CD14-positive monocyte (primary cell): Measurements from ENCODE around the gene OXCT2. TPM values are rescaled to one million over a fixed set of nuclear protein-coding genes. Genes with fewer than 3 reads are reported as not detected.

Experiments used
- DNase-seq, 3 donors: peaks; one replicate each; pipeline ENCODE4 v3.0.0-alpha.2; 2011 to 2022
- H2AFZ ChIP-seq: 2 replicates; pipeline ENCODE4 v1.6.0; 2012; ENCODE audit warnings: mild to moderate bottlenecking, low read depth, low read length, inconsistent platforms; ENCODE audit not compliant: insufficient read depth, poor library complexity, severe bottlenecking
- H3K27ac ChIP-seq, 2 donors: 1 replicate in 1 of 2; 2 replicates in 1 of 2; pipeline ENCODE4 v1.5.1; 2012 to 2013; ENCODE audit warnings: low read length in 2 of 2, control low read depth in 1 of 2, inconsistent platforms in 1 of 2, low read depth in 1 of 2, mild to moderate bottlenecking in 1 of 2
- H3K27me3 ChIP-seq, 2 donors: one replicate each; pipeline versions ENCODE4 v1.6.0 to v1.6.1; 2011 to 2013; ENCODE audit warnings: low read length in 2 of 2; ENCODE audit not compliant: control insufficient read depth in 2 of 2, insufficient read depth in 2 of 2
- H3K36me3 ChIP-seq, 2 donors: replicated peaks in 1 of 2; 1 replicate in 1 of 2; 2 replicates in 1 of 2; pipeline versions ENCODE4 v1.5.1 to v1.6.1; 2012 to 2013; ENCODE audit warnings: low read length in 2 of 2, control low read depth in 1 of 2, inconsistent platforms in 1 of 2, mild to moderate bottlenecking in 1 of 2; ENCODE audit not compliant: insufficient read depth in 2 of 2, control insufficient read depth in 1 of 2
- H3K4me1 ChIP-seq, 2 donors: 1 replicate in 1 of 2; 2 replicates in 1 of 2; pipeline versions ENCODE4 v1.5.1 to v1.6.1; 2012 to 2013; ENCODE audit warnings: low read length in 2 of 2, control low read depth in 1 of 2, inconsistent platforms in 1 of 2, mild to moderate bottlenecking in 1 of 2, moderate library complexity in 1 of 2; ENCODE audit not compliant: insufficient read depth in 2 of 2, control insufficient read depth in 1 of 2
- H3K4me2 ChIP-seq: replicated peaks from 2 replicates; pipeline ENCODE3; 2012; ENCODE audit warnings: low read length, moderate library complexity, mild to moderate bottlenecking; ENCODE audit not compliant: poor library complexity, severe bottlenecking; ENCODE audit errors: extremely low read depth
- H3K4me3 ChIP-seq, 3 experiments: fragments of 200-600 bp in 1 of 3; sonication (generic) in 1 of 3; replicated peaks in 1 of 3; 1 replicate in 2 of 3; 2 replicates in 1 of 3; pipeline ENCODE4 v1.5.1; 2011 to 2013; ENCODE audit warnings: low read length in 3 of 3, mild to moderate bottlenecking in 3 of 3, control low read depth in 2 of 3, low read depth in 2 of 3, inconsistent platforms in 1 of 3, moderate library complexity in 1 of 3
- H3K79me2 ChIP-seq: 2 replicates; pipeline ENCODE4 v1.6.0; 2012; ENCODE audit warnings: mild to moderate bottlenecking, control low read depth, inconsistent platforms, low read length, moderate library complexity; ENCODE audit not compliant: insufficient read depth
- H3K9ac ChIP-seq: 2 replicates; pipeline ENCODE4 v1.6.0; 2017; ENCODE audit warnings: low read length, mild to moderate bottlenecking; ENCODE audit not compliant: insufficient read depth, poor library complexity, severe bottlenecking
- H3K9me3 ChIP-seq, 2 donors: replicated peaks in 1 of 2; 1 replicate in 1 of 2; 2 replicates in 1 of 2; pipeline versions ENCODE4 v1.5.1 to v1.6.1; 2012 to 2013; ENCODE audit warnings: low read length in 2 of 2, control low read depth in 1 of 2; ENCODE audit not compliant: control insufficient read depth in 1 of 2, insufficient read depth in 1 of 2
- H4K20me1 ChIP-seq: 2 replicates; pipeline ENCODE4 v1.6.0; 2012; ENCODE audit warnings: mild to moderate bottlenecking, low read length, control low read depth, moderate library complexity; ENCODE audit not compliant: insufficient read depth
- H3K27ac Mint-ChIP-seq, 7 donors: one replicate each; pipeline ENCODE4 v1.8.0; 2020; ENCODE audit warnings: mild to moderate bottlenecking in 7 of 7, mixed read lengths in 7 of 7, moderate library complexity in 6 of 7, inconsistent platforms in 2 of 7
- H3K27me3 Mint-ChIP-seq, 3 donors: one replicate each; pipeline ENCODE4 v1.8.0; 2021 to 2022; ENCODE audit warnings: low read depth in 3 of 3, mild to moderate bottlenecking in 3 of 3, mixed read lengths in 3 of 3, moderate library complexity in 3 of 3, inconsistent platforms in 1 of 3
- H3K36me3 Mint-ChIP-seq, 2 donors: one replicate each; pipeline ENCODE4 v1.8.0; 2020; ENCODE audit warnings: mixed read lengths in 2 of 2, inconsistent platforms in 1 of 2, mild to moderate bottlenecking in 1 of 2
- H3K4me1 Mint-ChIP-seq: one replicate; pipeline ENCODE4 v1.8.0; 2020; ENCODE audit warnings: mild to moderate bottlenecking, mixed read lengths
- H3K4me3 Mint-ChIP-seq, 2 donors: one replicate each; pipeline ENCODE4 v1.8.0; 2020; ENCODE audit warnings: mild to moderate bottlenecking in 2 of 2, mixed read lengths in 2 of 2, moderate library complexity in 1 of 2
- H3K9me3 Mint-ChIP-seq, 7 donors: one replicate each; pipeline ENCODE4 v1.8.0; 2020 to 2022; ENCODE audit warnings: mixed read lengths in 7 of 7, mild to moderate bottlenecking in 6 of 7, moderate library complexity in 6 of 7, inconsistent platforms in 2 of 7
- WGBS: methylation state at CpG from one replicate; pipeline ENCODE4 v1.1.5; 2013; ENCODE audit warnings: missing lambda C conversion rate; ENCODE audit not compliant: insufficient coverage; 5-methylcytosine and 5-hydroxymethylcytosine counted together
- intact Hi-C, 2 donors: fragments of 100-400 bp; cut with micrococcal nuclease; formaldehyde crosslinking; loops; one replicate each; pipeline versions ENCODE4 v1.15.0 to v1.15.1; 2023
- polyA plus RNA-seq, 3 donors: library from polyadenylated mRNA; depleted of rRNA in 1 of 3; unstranded in 2 of 3; stranded (reverse) in 1 of 3; fragments of 300-500 nt in 2 of 3; fragments of >200 nt in 1 of 3; fragmentation: Illumina TruSeq in 2 of 3; gene quantifications; 1 replicate in 2 of 3; 2 replicates in 1 of 3; pipeline ENCODE4 v1.2.3, GENCODE V29; 2012 to 2021
- TF ChIP-seq, protein P1 (sequence below): fragments of 200-600 bp; IDR thresholded peaks from one replicate; pipeline ENCODE4 v1.8.0; 2022; ENCODE audit warnings: antibody characterized with exemption, mild to moderate bottlenecking

Gene OXCT2
- polyA plus RNA-seq, 3 donors, result 0.16 to 1.4 (median 0.38) TPM

DNA sequence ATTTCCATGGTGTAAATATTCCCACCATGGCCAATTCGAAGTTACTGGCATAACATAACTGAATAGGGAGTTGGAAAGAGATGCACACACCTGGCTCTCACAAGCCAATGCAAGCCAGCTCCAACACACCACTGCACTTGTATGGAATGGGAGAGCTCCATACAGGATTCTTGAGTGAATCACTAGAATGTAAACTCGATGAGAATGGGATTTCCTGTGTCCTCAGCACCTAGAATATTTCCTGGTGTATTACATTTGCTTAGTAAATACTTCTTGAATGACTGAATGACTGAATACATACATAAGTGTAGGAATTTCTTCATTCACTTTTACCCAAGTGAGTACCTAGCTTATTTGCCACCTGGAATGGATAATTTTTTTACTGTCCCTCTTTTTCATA is 48.7 kb downstream of the OXCT2 start:
- Mint-ChIP-seq H3K4me1 (peaks cover 4% of the 10 kb centered on the region), H3K36me3 (no peaks in the 10 kb centered on the region), H3K27ac (no peak overlapping the region), H3K4me3 (no peak overlapping the region), H3K27me3 (peaks cover 43 to 57% (median 51%) of the 10 kb centered on the region in 3 donors), H3K9me3 (peaks cover 0 to 4% (median 0%) of the 10 kb centered on the region in 7 donors)
- TF ChIP-seq, protein P1, sequence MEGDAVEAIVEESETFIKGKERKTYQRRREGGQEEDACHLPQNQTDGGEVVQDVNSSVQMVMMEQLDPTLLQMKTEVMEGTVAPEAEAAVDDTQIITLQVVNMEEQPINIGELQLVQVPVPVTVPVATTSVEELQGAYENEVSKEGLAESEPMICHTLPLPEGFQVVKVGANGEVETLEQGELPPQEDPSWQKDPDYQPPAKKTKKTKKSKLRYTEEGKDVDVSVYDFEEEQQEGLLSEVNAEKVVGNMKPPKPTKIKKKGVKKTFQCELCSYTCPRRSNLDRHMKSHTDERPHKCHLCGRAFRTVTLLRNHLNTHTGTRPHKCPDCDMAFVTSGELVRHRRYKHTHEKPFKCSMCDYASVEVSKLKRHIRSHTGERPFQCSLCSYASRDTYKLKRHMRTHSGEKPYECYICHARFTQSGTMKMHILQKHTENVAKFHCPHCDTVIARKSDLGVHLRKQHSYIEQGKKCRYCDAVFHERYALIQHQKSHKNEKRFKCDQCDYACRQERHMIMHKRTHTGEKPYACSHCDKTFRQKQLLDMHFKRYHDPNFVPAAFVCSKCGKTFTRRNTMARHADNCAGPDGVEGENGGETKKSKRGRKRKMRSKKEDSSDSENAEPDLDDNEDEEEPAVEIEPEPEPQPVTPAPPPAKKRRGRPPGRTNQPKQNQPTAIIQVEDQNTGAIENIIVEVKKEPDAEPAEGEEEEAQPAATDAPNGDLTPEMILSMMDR, result no peak
- no CpG with 5 or more reads among the region's 2 CpGs for WGBS
- DNase-seq, result no peak
- no peak overlapping the region for H3K4me3 ChIP-seq
- H3K27me3 ChIP-seq, result peaks cover 26 to 59% of the 10 kb centered on the region in 2 donors
- no peak overlapping the region for H2AFZ ChIP-seq
- no peak overlapping the region for H3K27ac ChIP-seq
- H3K9me3 ChIP-seq, result peaks cover 0 to 3% of the 10 kb centered on the region in 2 donors
- H3K4me1 ChIP-seq, result no peaks in the 10 kb centered on the region
- no peaks in the 10 kb centered on the region for H3K36me3 ChIP-seq
- no peaks in the 10 kb centered on the region for H4K20me1 ChIP-seq
- H3K9ac ChIP-seq, result no peak overlapping the region
- H3K79me2 ChIP-seq, result no peaks in the 10 kb centered on the region
- H3K4me2 ChIP-seq, result no peak overlapping the region
- intact Hi-C loops, result loop anchor here in 1 of 2 donors (5.0 kb wide), 1 partner anchor 65 kb away; no protein-coding TSS in a partner anchor

DNA sequence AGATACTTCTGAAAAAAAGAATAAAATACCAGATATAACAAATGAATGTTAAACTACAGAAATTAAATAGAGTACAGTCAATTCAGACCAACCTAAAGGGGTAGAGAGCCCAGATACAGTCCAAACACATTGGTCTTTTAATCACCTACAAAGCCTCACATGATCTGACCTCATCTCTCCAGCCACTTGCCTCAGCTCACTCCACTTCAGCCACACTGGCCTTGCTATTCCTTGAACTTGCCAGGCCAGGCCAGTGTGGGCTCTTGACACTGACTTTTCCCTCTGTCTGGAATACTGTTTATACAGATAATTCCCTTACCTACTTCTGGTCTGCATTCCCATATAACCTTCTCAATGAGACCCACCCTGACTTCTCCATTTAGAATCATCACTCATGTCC is 49.5 kb downstream of the OXCT2 start:
- Histone ChIP-seq H3K4me3 (no peak overlapping the region), H3K36me3 (no peaks in the 10 kb centered on the region), H3K27ac (no peak overlapping the region), H3K9me3 (no peaks in the 10 kb centered on the region), H2AFZ (no peak overlapping the region), H3K79me2 (no peaks in the 10 kb centered on the region), H4K20me1 (no peaks in the 10 kb centered on the region), H3K4me2 (no peak overlapping the region), H3K27me3 (peaks cover 22 to 58% of the 10 kb centered on the region in 2 donors), H3K9ac (no peak overlapping the region), H3K4me1 (no peaks in the 10 kb centered on the region)
- Mint-ChIP-seq H3K9me3 (peaks cover 0 to 2% (median 0%) of the 10 kb centered on the region in 7 donors), H3K4me3 (peak overlapping the region in 1 of 2 donors; percentile 40), H3K27me3 (peaks cover 34 to 52% (median 45%) of the 10 kb centered on the region in 3 donors), H3K4me1 (no peaks in the 10 kb centered on the region), H3K36me3 (no peaks in the 10 kb centered on the region), H3K27ac (no peak overlapping the region)
- TF ChIP-seq, protein P1, result no peak
- intact Hi-C loops, result loop anchor here (2.0 to 5.0 kb wide), 2 partner anchors 64 to 111 kb away; no protein-coding TSS in a partner anchor
- no peak for DNase-seq
